Measurements from ENCODE around the gene PRLR.

The PRLR gene

DNA sequence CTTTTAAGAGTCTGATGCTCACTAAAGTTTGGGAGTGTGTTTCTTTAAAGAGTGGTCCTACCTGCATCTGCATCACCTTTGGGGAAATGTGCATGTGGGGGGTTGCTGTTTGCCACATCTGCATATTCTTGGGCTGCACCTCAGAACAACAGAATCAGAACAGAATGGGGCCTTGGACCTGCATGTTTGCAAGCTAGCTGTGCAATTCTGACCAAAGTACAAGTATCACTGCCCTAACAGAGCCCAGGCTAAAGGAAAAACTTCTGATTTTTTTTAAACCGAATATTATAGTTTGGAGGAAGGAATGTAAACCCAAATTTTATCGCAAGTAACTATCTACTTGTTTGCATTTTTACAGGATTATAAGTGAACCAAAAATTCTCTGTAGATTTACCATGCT, 34.2 kb upstream of the PRLR start:
- Histone ChIP-seq H3K4me3 (ENCODE audit: insufficient read depth in 1 of 2, low read depth in 1 of 2, low read length in 2 of 2) (no peak overlapping the region), H3K4me2 (ENCODE audit: low read length, poor library complexity, severe bottlenecking) (no peak overlapping the region), H3K36me3 (ENCODE audit: control insufficient read depth in 1 of 2, insufficient read depth in 2 of 2, low read depth in 1 of 2, low read length in 2 of 2) (no peaks in the 10 kb centered on the region), H2AFZ (ENCODE audit: low read depth, low read length) (no peak overlapping the region), H3K9me3 (ENCODE audit: control insufficient read depth, low read length) (no peaks in the 10 kb centered on the region), H2AK5ac (ENCODE audit: low read length, severe bottlenecking) (no peak overlapping the region), H4K8ac (ENCODE audit: low read length) (no peak overlapping the region), H3K23ac (ENCODE audit: low read length in 2 of 2) (no peak overlapping the region), H3K27me3 (ENCODE audit: control insufficient read depth in 1 of 2, insufficient read depth in 1 of 2, low read length in 2 of 2) (no peaks in the 10 kb centered on the region), H3K4ac (ENCODE audit: low read depth in 1 of 2, low read length in 2 of 2) (no peak overlapping the region), H2BK5ac (ENCODE audit: low read depth, low read length, poor library complexity, severe bottlenecking) (no peak overlapping the region), H3K18ac (ENCODE audit: low read depth in 1 of 2, low read length in 2 of 2) (no peak overlapping the region), H4K91ac (ENCODE audit: low read length) (no peak overlapping the region), H2BK12ac (ENCODE audit: low read length in 2 of 2) (no peak overlapping the region), H3K27ac (ENCODE audit: low read length, poor library complexity, severe bottlenecking) (no peak overlapping the region), H3K9ac (ENCODE audit: low read length) (no peak overlapping the region), H3K79me1 (replicated peaks; ENCODE audit: low read length, poor library complexity, severe bottlenecking) (no peaks in the 10 kb centered on the region), H3K14ac (ENCODE audit: low read length in 2 of 2) (no peak overlapping the region), H3K4me1 (ENCODE audit: control insufficient read depth, insufficient read depth, low read depth, low read length) (no peaks in the 10 kb centered on the region), H2BK15ac (ENCODE audit: low read depth, poor library complexity, severe bottlenecking) (no peak overlapping the region), H2BK120ac (ENCODE audit: low read depth, low read length) (no peak overlapping the region)
- no peak for DNase-seq
- WGBS, result 100% methylated on average over 1 of the region's 2 CpGs

DNA sequence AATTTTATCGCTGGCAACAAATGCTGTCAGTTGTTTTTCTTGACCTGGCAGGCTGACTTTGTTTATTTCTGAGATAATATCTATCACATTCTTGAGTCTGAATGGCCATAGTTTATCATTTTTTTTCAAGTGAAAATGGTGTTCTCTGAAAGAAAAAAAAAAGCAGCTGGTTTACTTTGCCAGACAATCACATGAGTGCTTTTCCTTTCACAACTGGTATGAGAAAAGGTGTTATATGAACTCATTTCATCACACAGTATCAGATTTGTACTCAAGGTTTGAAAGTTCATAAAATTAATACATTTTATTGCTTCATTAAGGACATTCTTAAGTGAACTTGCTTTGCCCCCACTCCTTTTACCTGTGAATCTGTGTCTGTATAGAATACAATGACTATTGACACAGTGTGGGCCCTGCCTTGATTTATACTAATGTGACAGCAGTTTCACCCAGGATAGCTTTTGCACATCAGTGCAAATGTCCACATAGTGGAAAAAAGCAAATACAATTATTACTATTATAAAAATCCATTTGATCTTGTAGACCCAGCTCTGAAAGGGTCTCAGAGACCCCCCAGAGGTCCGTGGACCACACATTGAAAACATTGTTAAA, 33.1 kb upstream of the PRLR start:
- no peak overlapping the region for H2BK120ac ChIP-seq (ENCODE audit: low read depth, low read length)
- no peak overlapping the region for H2AFZ ChIP-seq (ENCODE audit: low read depth, low read length)
- H2BK12ac ChIP-seq (ENCODE audit: low read length in 2 of 2), result no peak overlapping the region

DNA sequence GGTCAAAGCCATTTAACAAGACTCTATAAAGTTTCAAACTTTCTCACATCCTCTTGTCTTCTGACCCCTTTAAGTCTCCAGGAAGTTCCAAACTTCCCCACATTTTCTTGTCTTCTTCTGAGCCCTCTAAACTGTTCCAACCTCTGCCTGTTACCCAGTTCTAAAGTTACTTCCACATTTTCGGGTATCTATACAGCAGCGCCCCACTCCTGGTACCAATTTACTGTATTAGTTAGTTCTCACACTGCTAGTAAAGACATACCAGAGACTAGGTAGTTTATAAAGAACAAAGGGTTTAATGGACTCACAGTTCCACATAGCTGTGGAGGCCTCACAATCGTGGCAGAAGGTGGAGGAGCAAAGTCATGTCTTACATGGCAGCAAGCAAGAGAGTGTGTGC, 23.3 kb upstream of the PRLR start:
- H2AFZ ChIP-seq (ENCODE audit: low read depth, low read length), result no peak overlapping the region
- 95% methylated on average over 3 of the region's 3 CpGs for WGBS
- H3K4me3 ChIP-seq (ENCODE audit: insufficient read depth in 1 of 2, low read depth in 1 of 2, low read length in 2 of 2), result no peak overlapping the region

More for the DNA sequence above, 33.1 kb upstream of the PRLR start:
- Histone ChIP-seq H3K27ac (ENCODE audit: low read length, poor library complexity, severe bottlenecking) (no peak overlapping the region), H3K4me1 (ENCODE audit: control insufficient read depth, insufficient read depth, low read depth, low read length) (no peaks in the 10 kb centered on the region), H4K8ac (ENCODE audit: low read length) (no peak overlapping the region), H2AK5ac (ENCODE audit: low read length, severe bottlenecking) (no peak overlapping the region), H3K18ac (ENCODE audit: low read depth in 1 of 2, low read length in 2 of 2) (no peak overlapping the region), H3K36me3 (ENCODE audit: control insufficient read depth in 1 of 2, insufficient read depth in 2 of 2, low read depth in 1 of 2, low read length in 2 of 2) (no peaks in the 10 kb centered on the region), H3K23ac (ENCODE audit: low read length in 2 of 2) (no peak overlapping the region), H3K9ac (ENCODE audit: low read length) (no peak overlapping the region), H3K79me1 (replicated peaks; ENCODE audit: low read length, poor library complexity, severe bottlenecking) (no peaks in the 10 kb centered on the region), H2BK5ac (ENCODE audit: low read depth, low read length, poor library complexity, severe bottlenecking) (no peak overlapping the region), H3K4ac (ENCODE audit: low read depth in 1 of 2, low read length in 2 of 2) (no peak overlapping the region), H3K14ac (ENCODE audit: low read length in 2 of 2) (no peak overlapping the region), H4K91ac (ENCODE audit: low read length) (no peak overlapping the region), H3K4me2 (ENCODE audit: low read length, poor library complexity, severe bottlenecking) (no peak overlapping the region), H3K4me3 (ENCODE audit: insufficient read depth in 1 of 2, low read depth in 1 of 2, low read length in 2 of 2) (no peak overlapping the region), H2BK15ac (ENCODE audit: low read depth, poor library complexity, severe bottlenecking) (no peak overlapping the region), H3K9me3 (ENCODE audit: control insufficient read depth, low read length) (no peaks in the 10 kb centered on the region), H3K27me3 (ENCODE audit: control insufficient read depth in 1 of 2, insufficient read depth in 1 of 2, low read length in 2 of 2) (no peaks in the 10 kb centered on the region)
- no peak for DNase-seq
- 67% methylated on average over 2 of the region's 2 CpGs for WGBS

DNA sequence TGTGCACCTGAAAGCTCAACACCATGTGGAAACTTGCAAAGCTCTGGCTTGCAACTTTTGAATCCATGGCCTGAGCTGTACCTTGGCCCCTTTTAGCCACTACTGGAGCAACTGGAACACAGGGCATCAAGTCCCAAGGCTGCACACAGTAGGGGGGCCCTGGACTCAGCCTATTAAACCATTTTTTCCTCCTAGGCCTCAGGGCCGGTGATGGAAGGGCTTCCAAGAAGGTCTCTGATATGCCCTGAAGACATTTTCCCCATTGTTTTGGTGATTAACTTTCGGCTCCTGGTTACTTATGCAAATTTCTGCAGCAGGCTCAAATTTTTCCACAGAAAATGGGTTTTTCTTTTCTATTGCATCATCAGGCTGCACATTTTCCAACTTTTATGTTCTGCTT, 22.7 kb upstream of the PRLR start:
- H2BK12ac ChIP-seq (ENCODE audit: low read length in 2 of 2), result no peak overlapping the region
- WGBS, result 83% methylated on average over 2 of the region's 2 CpGs

More for the DNA sequence above, 23.3 kb upstream of the PRLR start:
- no peak for DNase-seq
- no peak overlapping the region for H2BK5ac ChIP-seq (ENCODE audit: low read depth, low read length, poor library complexity, severe bottlenecking)
- H3K4ac ChIP-seq (ENCODE audit: low read depth in 1 of 2, low read length in 2 of 2), result no peak overlapping the region
- no peaks in the 10 kb centered on the region for H3K27me3 ChIP-seq (ENCODE audit: control insufficient read depth in 1 of 2, insufficient read depth in 1 of 2, low read length in 2 of 2)
- no peak overlapping the region for H3K14ac ChIP-seq (ENCODE audit: low read length in 2 of 2)
- H3K36me3 ChIP-seq (ENCODE audit: control insufficient read depth in 1 of 2, insufficient read depth in 2 of 2, low read depth in 1 of 2, low read length in 2 of 2), result no peaks in the 10 kb centered on the region
- no peak overlapping the region for H2BK120ac ChIP-seq (ENCODE audit: low read depth, low read length)
- no peak overlapping the region for H2BK12ac ChIP-seq (ENCODE audit: low read length in 2 of 2)
- H3K23ac ChIP-seq (ENCODE audit: low read length in 2 of 2), result no peak overlapping the region
- H4K91ac ChIP-seq (ENCODE audit: low read length), result no peak overlapping the region
- H2BK15ac ChIP-seq (ENCODE audit: low read depth, poor library complexity, severe bottlenecking), result no peak overlapping the region
- H3K27ac ChIP-seq (ENCODE audit: low read length, poor library complexity, severe bottlenecking), result no peak overlapping the region
- no peak overlapping the region for H4K8ac ChIP-seq (ENCODE audit: low read length)
- H3K18ac ChIP-seq (ENCODE audit: low read depth in 1 of 2, low read length in 2 of 2), result no peak overlapping the region
- no peaks in the 10 kb centered on the region for H3K4me1 ChIP-seq (ENCODE audit: control insufficient read depth, insufficient read depth, low read depth, low read length)
- no peak overlapping the region for H3K9ac ChIP-seq (ENCODE audit: low read length)
- H3K79me1 ChIP-seq (replicated peaks; ENCODE audit: low read length, poor library complexity, severe bottlenecking), result no peaks in the 10 kb centered on the region
- H3K9me3 ChIP-seq (ENCODE audit: control insufficient read depth, low read length), result peaks cover 17% of the 10 kb centered on the region
- H3K4me2 ChIP-seq (ENCODE audit: low read length, poor library complexity, severe bottlenecking), result no peak overlapping the region
- H2AK5ac ChIP-seq (ENCODE audit: low read length, severe bottlenecking), result no peak overlapping the region

More for the DNA sequence above, 22.7 kb upstream of the PRLR start:
- Histone ChIP-seq H3K79me1 (replicated peaks; ENCODE audit: low read length, poor library complexity, severe bottlenecking) (no peaks in the 10 kb centered on the region), H3K9me3 (ENCODE audit: control insufficient read depth, low read length) (peaks cover 17% of the 10 kb centered on the region), H3K4me2 (ENCODE audit: low read length, poor library complexity, severe bottlenecking) (no peak overlapping the region), H3K23ac (ENCODE audit: low read length in 2 of 2) (no peak overlapping the region), H3K4ac (ENCODE audit: low read depth in 1 of 2, low read length in 2 of 2) (no peak overlapping the region), H2BK120ac (ENCODE audit: low read depth, low read length) (no peak overlapping the region), H3K9ac (ENCODE audit: low read length) (no peak overlapping the region), H2AFZ (ENCODE audit: low read depth, low read length) (no peak overlapping the region), H4K8ac (ENCODE audit: low read length) (no peak overlapping the region), H3K18ac (ENCODE audit: low read depth in 1 of 2, low read length in 2 of 2) (no peak overlapping the region), H3K4me3 (ENCODE audit: insufficient read depth in 1 of 2, low read depth in 1 of 2, low read length in 2 of 2) (no peak overlapping the region), H2BK15ac (ENCODE audit: low read depth, poor library complexity, severe bottlenecking) (no peak overlapping the region), H3K27me3 (ENCODE audit: control insufficient read depth in 1 of 2, insufficient read depth in 1 of 2, low read length in 2 of 2) (no peaks in the 10 kb centered on the region), H3K4me1 (ENCODE audit: control insufficient read depth, insufficient read depth, low read depth, low read length) (no peaks in the 10 kb centered on the region), H2BK5ac (ENCODE audit: low read depth, low read length, poor library complexity, severe bottlenecking) (no peak overlapping the region), H3K14ac (ENCODE audit: low read length in 2 of 2) (no peak overlapping the region), H3K36me3 (ENCODE audit: control insufficient read depth in 1 of 2, insufficient read depth in 2 of 2, low read depth in 1 of 2, low read length in 2 of 2) (no peaks in the 10 kb centered on the region), H3K27ac (ENCODE audit: low read length, poor library complexity, severe bottlenecking) (no peak overlapping the region), H4K91ac (ENCODE audit: low read length) (no peak overlapping the region), H2AK5ac (ENCODE audit: low read length, severe bottlenecking) (no peak overlapping the region)
- no peak for DNase-seq

Data from mesenchymal stem cell (in vitro differentiated cells and primary cell).